ENCODE measurements around the gene TRPV5.

GRCh38 chr7:142875456-142875855, 58.1 kb downstream of the TRPV5 start:
- TF ChIP-seq CTCF (IDR thresholded peaks at IDR 0.05; ENCODE audit: poor library complexity) (no peak), EZH2phosphoT487 (IDR thresholded peaks at IDR 0.05; ENCODE audit: low read depth, severe bottlenecking, unreplicated experiment) (no peak)

Measured in hepatocyte (in vitro differentiated cells).